Measurements from ENCODE around the gene UNC13A. TPM values are rescaled to one million over a fixed set of nuclear protein-coding genes. Genes with fewer than 3 reads are reported as not detected.
"Not testable (repeated sequence)": the region's sequence is repeated elsewhere in the genome, so short reads cannot be mapped to it uniquely, and the experiment has no call there.

UNC13A gene
- total RNA-seq, 4 donors from 2014 or later, result 0.16 TPM; not detected in 3

- Histone ChIP-seq H3K27me3 (peaks cover 15% of the 10 kb centered on the region), H3K4me1 (no peaks in the 10 kb centered on the region), H3K27ac (no peak overlapping the region), H3K36me3 (no peaks in the 10 kb centered on the region), H3K9me3 (no peaks in the 10 kb centered on the region), H3K4me3 (no peak overlapping the region)
- 86% methylated on average over 9 of the region's 9 CpGs for WGBS
- TF ChIP-seq POLR2A (IDR thresholded peaks at IDR 0.05), result no peak
- TF ChIP-seq EP300 (IDR thresholded peaks at IDR 0.05), result no peak
- no peak for TF ChIP-seq CTCF (IDR thresholded peaks at IDR 0.05)
- no peak for TF ChIP-seq POLR2AphosphoS5 (IDR thresholded peaks at IDR 0.05)
- no peak for DNase-seq (ENCODE audit: low spot score in 2 of 2)
Measured at GRCh38 chr19:17598953-17599352, 89.2 kb downstream of the UNC13A start.

DNA sequence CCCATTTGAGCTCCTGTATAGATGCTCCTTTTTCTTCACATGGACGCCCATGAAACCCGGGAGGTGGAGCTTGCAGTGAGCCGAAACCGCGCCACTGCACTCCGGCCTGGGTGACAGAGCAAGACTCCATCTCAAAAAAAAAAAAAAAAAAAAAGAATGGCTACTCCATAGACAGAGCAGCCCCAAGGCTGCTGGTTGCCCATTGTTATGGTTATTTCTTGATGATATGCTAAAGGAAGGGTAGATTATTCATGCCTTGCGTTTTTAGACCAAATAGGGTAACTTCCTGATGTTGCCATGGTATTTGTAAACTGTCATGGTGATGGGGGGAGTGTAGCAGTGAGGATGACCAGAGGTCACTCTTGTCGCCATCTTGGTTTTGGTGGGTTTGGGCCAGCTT, 90.1 kb downstream of the UNC13A start:
- not testable (repeated sequence) for H3K4me1 ChIP-seq; H3K27ac ChIP-seq; H3K9me3 ChIP-seq; H3K4me3 ChIP-seq; H3K36me3 ChIP-seq; DNase-seq (ENCODE audit: low spot score in 2 of 2)
- H3K27me3 ChIP-seq, result peaks cover 14% of the 10 kb centered on the region
- 98% methylated on average over 7 of the region's 8 CpGs for WGBS

DNA sequence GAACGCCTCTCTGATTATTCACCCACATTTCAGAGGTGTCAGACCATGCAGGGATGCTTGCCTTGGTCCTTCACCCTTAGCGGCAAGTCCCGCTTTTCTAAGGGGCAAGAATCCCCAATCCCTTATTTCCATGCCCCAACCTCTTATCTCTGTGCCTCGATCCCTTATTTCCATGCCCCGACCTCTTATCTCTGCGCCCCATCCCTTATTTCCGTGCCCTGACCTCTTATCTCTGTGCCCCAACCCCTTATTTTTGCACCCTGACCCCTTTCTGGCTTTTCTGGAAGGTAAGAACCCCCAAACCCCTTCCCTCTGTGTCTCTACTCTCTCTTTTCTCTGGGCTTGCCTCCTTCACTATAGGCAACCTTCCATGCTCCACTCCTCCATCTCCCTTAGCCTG, 93.9 kb downstream of the UNC13A start:
- H3K4me3 ChIP-seq; H3K4me1 ChIP-seq; H3K36me3 ChIP-seq; H3K27ac ChIP-seq; DNase-seq (ENCODE audit: low spot score in 2 of 2); H3K27me3 ChIP-seq; H3K9me3 ChIP-seq: not testable (repeated sequence)
- WGBS, result 79% methylated on average over 7 of the region's 7 CpGs

GRCh38 chr19:17590866-17591265, 97.3 kb downstream of the UNC13A start:
- TF ChIP-seq POLR2AphosphoS5 (IDR thresholded peaks at IDR 0.05), result no peak
- H3K9me3 ChIP-seq, result no peaks in the 10 kb centered on the region
- no peak for DNase-seq (ENCODE audit: low spot score in 2 of 2)
- no peaks in the 10 kb centered on the region for H3K36me3 ChIP-seq
- H3K4me3 ChIP-seq, result no peak overlapping the region
- no peak overlapping the region for H3K27ac ChIP-seq
- peaks cover 6% of the 10 kb centered on the region for H3K4me1 ChIP-seq
- 0% methylated on average over 1 of the region's 1 CpG for whole genome bisulfite sequencing
- H3K27me3 ChIP-seq, result peaks cover 2% of the 10 kb centered on the region

GRCh38 chr19:17585395-17585794, 102.8 kb downstream of the UNC13A start:
- H3K4me1 ChIP-seq; H3K9me3 ChIP-seq; DNase-seq (ENCODE audit: low spot score in 2 of 2); H3K27ac ChIP-seq; H3K4me3 ChIP-seq; H3K27me3 ChIP-seq: not testable (repeated sequence)
- WGBS, result 71% methylated on average over 7 of the region's 7 CpGs
- H3K36me3 ChIP-seq, result peaks cover 25% of the 10 kb centered on the region

GRCh38 chr19:17584132-17584531, 104.0 kb downstream of the UNC13A start:
- no peak overlapping the region for H3K4me3 ChIP-seq
- H3K36me3 ChIP-seq, result peaks cover 29% of the 10 kb centered on the region
- TF ChIP-seq EP300 (IDR thresholded peaks at IDR 0.05) (no peak), CTCF (IDR thresholded peaks at IDR 0.05) (no peak), POLR2AphosphoS5 (IDR thresholded peaks at IDR 0.05) (no peak), POLR2A (IDR thresholded peaks at IDR 0.05) (no peak)
- peaks cover 9% of the 10 kb centered on the region for H3K4me1 ChIP-seq
- DNase-seq (ENCODE audit: low spot score in 2 of 2), result no peak
- WGBS, result 87% methylated on average over 3 of the region's 3 CpGs
- no peaks in the 10 kb centered on the region for H3K27me3 ChIP-seq
- no peak overlapping the region for H3K27ac ChIP-seq
- H3K9me3 ChIP-seq, result no peaks in the 10 kb centered on the region

GRCh38 chr19:17582613-17583012, 105.5 kb downstream of the UNC13A start:
- H3K27ac ChIP-seq, result no peak overlapping the region
- H3K4me1 ChIP-seq, result peaks cover 11% of the 10 kb centered on the region
- H3K36me3 ChIP-seq, result peaks cover 40% of the 10 kb centered on the region
- H3K9me3 ChIP-seq, result no peaks in the 10 kb centered on the region
- H3K4me3 ChIP-seq, result no peak overlapping the region
- TF ChIP-seq POLR2A (IDR thresholded peaks at IDR 0.05), result no peak
- no peak for TF ChIP-seq POLR2AphosphoS5 (IDR thresholded peaks at IDR 0.05)
- no peak for TF ChIP-seq CTCF (IDR thresholded peaks at IDR 0.05)
- TF ChIP-seq EP300 (IDR thresholded peaks at IDR 0.05), result no peak
- DNase-seq (ENCODE audit: low spot score in 2 of 2), result no peak
- no peaks in the 10 kb centered on the region for H3K27me3 ChIP-seq
- WGBS, result 94% methylated on average over 6 of the region's 8 CpGs

All from suprapubic skin (tissue), 4 donors.